Neural cell (in vitro differentiated cells): ENCODE measurements around the gene SLC38A3.

Experiments
- EP300 ChIP-seq: fragments of 450-650 bp; conservative IDR thresholded peaks from 2 replicates; pipeline ENCODE4 v1.6.1; 2014; ENCODE audit warnings: antibody characterized with exemption, mild to moderate bottlenecking, moderate library complexity; ENCODE audit not compliant: poor library complexity, severe bottlenecking
- EZH2 ChIP-seq: fragments of 200-600, 300-800 bp; shearing (Covaris generic), sonication (generic); IDR thresholded peaks from 2 replicates; pipeline ENCODE4 v1.6.1; 2014; ENCODE audit warnings: antibody characterized with exemption, low read length, borderline replicate concordance, mild to moderate bottlenecking; ENCODE audit not compliant: insufficient read depth, poor library complexity, severe bottlenecking
- MXI1 ChIP-seq: fragments of 450-650 bp; conservative IDR thresholded peaks from 2 replicates; pipeline ENCODE4 v1.6.1; 2014; ENCODE audit warnings: antibody characterized with exemption, mild to moderate bottlenecking; ENCODE audit not compliant: poor library complexity, severe bottlenecking
- POLR2AphosphoS5 ChIP-seq: IDR thresholded peaks from 2 replicates; pipeline ENCODE4 v1.6.1; 2012
- RAD21 ChIP-seq: fragments of 450-650 bp; conservative IDR thresholded peaks from 2 replicates; pipeline ENCODE4 v1.6.1; 2014; ENCODE audit warnings: antibody characterized with exemption, mild to moderate bottlenecking, moderate library complexity
- SMC3 ChIP-seq: fragments of 450-650 bp; conservative IDR thresholded peaks from 2 replicates; pipeline ENCODE4 v1.6.1; 2014; ENCODE audit warnings: antibody characterized with exemption, mild to moderate bottlenecking, moderate library complexity; ENCODE audit not compliant: poor library complexity
- TF ChIP-seq, protein P1 (sequence below): fragments of 450-650 bp; IDR thresholded peaks from 2 replicates; pipeline ENCODE4 v1.5.1; 2014; ENCODE audit warnings: antibody characterized with exemption, mild to moderate bottlenecking, moderate library complexity; ENCODE audit not compliant: poor library complexity, severe bottlenecking
- TF ChIP-seq, protein P2 (sequence below): IDR thresholded peaks from 2 replicates; pipeline ENCODE4 v1.6.1; 2012; ENCODE audit warnings: borderline replicate concordance

GRCh38 chr3:50259432-50260026, 54.5 kb downstream of the SLC38A3 start:
- TF ChIP-seq, protein P1, sequence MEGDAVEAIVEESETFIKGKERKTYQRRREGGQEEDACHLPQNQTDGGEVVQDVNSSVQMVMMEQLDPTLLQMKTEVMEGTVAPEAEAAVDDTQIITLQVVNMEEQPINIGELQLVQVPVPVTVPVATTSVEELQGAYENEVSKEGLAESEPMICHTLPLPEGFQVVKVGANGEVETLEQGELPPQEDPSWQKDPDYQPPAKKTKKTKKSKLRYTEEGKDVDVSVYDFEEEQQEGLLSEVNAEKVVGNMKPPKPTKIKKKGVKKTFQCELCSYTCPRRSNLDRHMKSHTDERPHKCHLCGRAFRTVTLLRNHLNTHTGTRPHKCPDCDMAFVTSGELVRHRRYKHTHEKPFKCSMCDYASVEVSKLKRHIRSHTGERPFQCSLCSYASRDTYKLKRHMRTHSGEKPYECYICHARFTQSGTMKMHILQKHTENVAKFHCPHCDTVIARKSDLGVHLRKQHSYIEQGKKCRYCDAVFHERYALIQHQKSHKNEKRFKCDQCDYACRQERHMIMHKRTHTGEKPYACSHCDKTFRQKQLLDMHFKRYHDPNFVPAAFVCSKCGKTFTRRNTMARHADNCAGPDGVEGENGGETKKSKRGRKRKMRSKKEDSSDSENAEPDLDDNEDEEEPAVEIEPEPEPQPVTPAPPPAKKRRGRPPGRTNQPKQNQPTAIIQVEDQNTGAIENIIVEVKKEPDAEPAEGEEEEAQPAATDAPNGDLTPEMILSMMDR, result no peak
- TF ChIP-seq EP300, result no peak
- no peak for TF ChIP-seq SMC3
- no peak for TF ChIP-seq EZH2
- TF ChIP-seq POLR2AphosphoS5, result no peak
- TF ChIP-seq, protein P2, sequence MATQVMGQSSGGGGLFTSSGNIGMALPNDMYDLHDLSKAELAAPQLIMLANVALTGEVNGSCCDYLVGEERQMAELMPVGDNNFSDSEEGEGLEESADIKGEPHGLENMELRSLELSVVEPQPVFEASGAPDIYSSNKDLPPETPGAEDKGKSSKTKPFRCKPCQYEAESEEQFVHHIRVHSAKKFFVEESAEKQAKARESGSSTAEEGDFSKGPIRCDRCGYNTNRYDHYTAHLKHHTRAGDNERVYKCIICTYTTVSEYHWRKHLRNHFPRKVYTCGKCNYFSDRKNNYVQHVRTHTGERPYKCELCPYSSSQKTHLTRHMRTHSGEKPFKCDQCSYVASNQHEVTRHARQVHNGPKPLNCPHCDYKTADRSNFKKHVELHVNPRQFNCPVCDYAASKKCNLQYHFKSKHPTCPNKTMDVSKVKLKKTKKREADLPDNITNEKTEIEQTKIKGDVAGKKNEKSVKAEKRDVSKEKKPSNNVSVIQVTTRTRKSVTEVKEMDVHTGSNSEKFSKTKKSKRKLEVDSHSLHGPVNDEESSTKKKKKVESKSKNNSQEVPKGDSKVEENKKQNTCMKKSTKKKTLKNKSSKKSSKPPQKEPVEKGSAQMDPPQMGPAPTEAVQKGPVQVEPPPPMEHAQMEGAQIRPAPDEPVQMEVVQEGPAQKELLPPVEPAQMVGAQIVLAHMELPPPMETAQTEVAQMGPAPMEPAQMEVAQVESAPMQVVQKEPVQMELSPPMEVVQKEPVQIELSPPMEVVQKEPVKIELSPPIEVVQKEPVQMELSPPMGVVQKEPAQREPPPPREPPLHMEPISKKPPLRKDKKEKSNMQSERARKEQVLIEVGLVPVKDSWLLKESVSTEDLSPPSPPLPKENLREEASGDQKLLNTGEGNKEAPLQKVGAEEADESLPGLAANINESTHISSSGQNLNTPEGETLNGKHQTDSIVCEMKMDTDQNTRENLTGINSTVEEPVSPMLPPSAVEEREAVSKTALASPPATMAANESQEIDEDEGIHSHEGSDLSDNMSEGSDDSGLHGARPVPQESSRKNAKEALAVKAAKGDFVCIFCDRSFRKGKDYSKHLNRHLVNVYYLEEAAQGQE, result no peak
- no peak for TF ChIP-seq RAD21
- TF ChIP-seq MXI1, result no peak
